Neutrophil (primary cell): Measurements from ENCODE around the gene MRPL21.

ENCODE experiments used
- H3K27ac ChIP-seq: fragments of 200-600 bp; sonication (generic); 2 replicates; pipeline ENCODE4 v1.5.1; 2016; ENCODE audit warnings: mild to moderate bottlenecking, moderate library complexity
- H3K27me3 ChIP-seq: fragments of 200-600 bp; sonication (generic); 2 replicates; pipeline ENCODE4 v1.6.0; 2016; ENCODE audit warnings: mild to moderate bottlenecking
- H3K36me3 ChIP-seq: fragments of 200-600 bp; sonication (generic); 2 replicates; pipeline ENCODE4 v1.5.1; 2017
- H3K4me1 ChIP-seq, 2 experiments: fragments of 200-600 bp in 1 of 2; sonication (generic) in 1 of 2; 1 replicate in 1 of 2; 2 replicates in 1 of 2; pipeline versions ENCODE4 v1.5.1 to v1.6.1; 2013 to 2016; ENCODE audit warnings: low read depth in 1 of 2, low read length in 1 of 2, mild to moderate bottlenecking in 1 of 2, moderate library complexity in 1 of 2; ENCODE audit not compliant: control insufficient read depth in 1 of 2, insufficient read depth in 1 of 2
- H3K4me3 ChIP-seq, 2 experiments: fragments of 200-600 bp in 1 of 2; sonication (generic) in 1 of 2; 1 replicate in 1 of 2; 2 replicates in 1 of 2; pipeline ENCODE4 v1.5.1; 2013 to 2016; ENCODE audit warnings: low read depth in 1 of 2, low read length in 1 of 2, mild to moderate bottlenecking in 1 of 2, moderate library complexity in 1 of 2
- H3K9me3 ChIP-seq: fragments of 200-600 bp; sonication (generic); 2 replicates; pipeline ENCODE4 v1.5.1; 2016
- TF ChIP-seq, protein P1 (sequence below): fragments of 200-600 bp; sonication (generic); IDR thresholded peaks from 2 replicates; pipeline ENCODE4 v1.5.1; 2016; ENCODE audit warnings: antibody characterized with exemption

MRPL21 gene

DNA sequence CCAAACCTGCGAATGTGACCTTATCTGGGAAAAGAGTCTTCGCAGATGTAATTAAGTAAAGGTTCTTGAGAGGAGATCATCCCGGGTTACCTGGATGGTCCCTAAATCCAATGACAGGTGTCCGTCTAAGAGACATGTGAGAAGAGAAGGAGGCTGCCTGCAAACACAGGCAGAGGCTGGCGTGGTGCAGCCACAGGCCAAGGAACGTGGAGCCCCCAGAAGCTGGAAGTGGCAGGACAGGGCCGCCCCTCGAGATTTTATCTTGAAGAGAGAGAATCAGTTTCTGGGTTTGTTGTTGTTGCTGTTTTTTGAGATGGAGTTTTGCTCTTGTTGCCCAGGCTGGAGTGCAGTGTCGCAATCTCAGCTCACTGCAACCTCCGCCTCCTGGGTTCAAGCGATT is 43.5 kb upstream of the MRPL21 start:
- TF ChIP-seq, protein P1, sequence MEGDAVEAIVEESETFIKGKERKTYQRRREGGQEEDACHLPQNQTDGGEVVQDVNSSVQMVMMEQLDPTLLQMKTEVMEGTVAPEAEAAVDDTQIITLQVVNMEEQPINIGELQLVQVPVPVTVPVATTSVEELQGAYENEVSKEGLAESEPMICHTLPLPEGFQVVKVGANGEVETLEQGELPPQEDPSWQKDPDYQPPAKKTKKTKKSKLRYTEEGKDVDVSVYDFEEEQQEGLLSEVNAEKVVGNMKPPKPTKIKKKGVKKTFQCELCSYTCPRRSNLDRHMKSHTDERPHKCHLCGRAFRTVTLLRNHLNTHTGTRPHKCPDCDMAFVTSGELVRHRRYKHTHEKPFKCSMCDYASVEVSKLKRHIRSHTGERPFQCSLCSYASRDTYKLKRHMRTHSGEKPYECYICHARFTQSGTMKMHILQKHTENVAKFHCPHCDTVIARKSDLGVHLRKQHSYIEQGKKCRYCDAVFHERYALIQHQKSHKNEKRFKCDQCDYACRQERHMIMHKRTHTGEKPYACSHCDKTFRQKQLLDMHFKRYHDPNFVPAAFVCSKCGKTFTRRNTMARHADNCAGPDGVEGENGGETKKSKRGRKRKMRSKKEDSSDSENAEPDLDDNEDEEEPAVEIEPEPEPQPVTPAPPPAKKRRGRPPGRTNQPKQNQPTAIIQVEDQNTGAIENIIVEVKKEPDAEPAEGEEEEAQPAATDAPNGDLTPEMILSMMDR: no peak
- Histone ChIP-seq H3K4me1 (no peaks in the 10 kb centered on the region), H3K9me3 (no peaks in the 10 kb centered on the region), H3K4me3 (no peak overlapping the region), H3K27ac (no peak overlapping the region), H3K27me3 (no peaks in the 10 kb centered on the region), H3K36me3 (peaks cover 1% of the 10 kb centered on the region)

DNA sequence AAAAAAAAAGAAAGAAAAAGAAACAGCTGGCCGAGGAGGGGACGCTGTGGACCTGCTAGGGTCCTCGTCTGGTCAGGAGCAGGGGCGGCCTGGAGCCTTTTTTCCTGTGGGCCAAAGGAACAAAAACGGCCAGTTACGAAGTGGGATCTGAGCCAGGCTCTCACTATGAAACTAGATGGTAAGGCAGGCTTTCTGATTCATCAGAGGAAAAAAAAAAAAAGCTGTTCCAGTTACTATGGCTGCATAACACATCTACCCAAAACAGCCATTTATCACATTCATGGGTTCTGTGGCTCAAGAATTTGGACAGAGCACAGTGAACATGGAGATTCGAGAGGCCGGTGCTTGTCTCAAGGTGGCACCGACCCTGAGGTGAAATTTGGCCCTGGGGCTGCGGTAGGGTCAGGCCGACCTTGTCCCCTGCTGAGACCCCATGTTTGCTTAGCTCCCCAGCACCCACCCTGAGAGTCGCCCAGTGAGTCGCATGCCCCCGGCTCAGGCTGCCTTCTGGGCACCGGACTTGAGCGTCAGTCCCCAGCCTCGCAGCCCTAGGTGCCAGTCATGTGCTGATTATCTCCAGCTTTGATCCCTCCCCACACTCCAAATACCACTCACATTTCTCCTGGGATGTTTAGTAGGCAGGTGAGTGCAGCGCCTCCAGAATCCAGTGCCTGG is 42.9 kb upstream of the MRPL21 start:
- Histone ChIP-seq H3K9me3 (no peaks in the 10 kb centered on the region), H3K27ac (no peak overlapping the region), H3K4me1 (no peaks in the 10 kb centered on the region), H3K36me3 (peaks cover 7% of the 10 kb centered on the region), H3K27me3 (no peaks in the 10 kb centered on the region), H3K4me3 (no peak overlapping the region)
- TF ChIP-seq, protein P1: no peak

DNA sequence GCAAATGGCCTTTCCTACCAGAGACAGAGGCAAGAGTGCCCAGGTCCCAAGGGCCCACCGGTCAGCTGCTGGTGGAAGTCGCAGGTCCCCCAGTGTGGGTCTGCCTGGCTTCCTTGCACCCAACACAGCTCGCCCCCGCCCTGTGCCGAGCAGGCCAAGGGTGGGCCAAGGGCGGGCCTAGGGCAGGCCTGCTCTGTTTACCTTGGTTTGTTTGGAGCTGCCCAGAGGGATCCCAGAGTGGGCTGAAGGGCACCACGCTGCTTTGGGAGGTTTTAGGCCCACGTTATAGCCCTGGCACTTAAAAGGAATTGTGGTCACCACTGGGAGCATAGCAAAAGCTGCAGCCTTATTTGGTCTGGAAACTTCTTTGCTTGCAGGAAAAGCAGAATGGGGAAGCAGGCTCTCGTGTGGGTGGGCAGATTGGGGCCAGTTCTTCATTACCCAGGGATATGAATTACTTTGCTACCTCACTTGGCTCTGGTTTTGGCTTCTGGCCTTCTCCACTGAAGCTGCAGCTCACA is 39.2 kb upstream of the MRPL21 start:
- Histone ChIP-seq H3K27ac (no peak overlapping the region), H3K27me3 (no peaks in the 10 kb centered on the region), H3K9me3 (no peaks in the 10 kb centered on the region), H3K4me3 (no peak overlapping the region), H3K36me3 (peaks cover 43% of the 10 kb centered on the region), H3K4me1 (no peaks in the 10 kb centered on the region)
- TF ChIP-seq, protein P1: no peak

DNA sequence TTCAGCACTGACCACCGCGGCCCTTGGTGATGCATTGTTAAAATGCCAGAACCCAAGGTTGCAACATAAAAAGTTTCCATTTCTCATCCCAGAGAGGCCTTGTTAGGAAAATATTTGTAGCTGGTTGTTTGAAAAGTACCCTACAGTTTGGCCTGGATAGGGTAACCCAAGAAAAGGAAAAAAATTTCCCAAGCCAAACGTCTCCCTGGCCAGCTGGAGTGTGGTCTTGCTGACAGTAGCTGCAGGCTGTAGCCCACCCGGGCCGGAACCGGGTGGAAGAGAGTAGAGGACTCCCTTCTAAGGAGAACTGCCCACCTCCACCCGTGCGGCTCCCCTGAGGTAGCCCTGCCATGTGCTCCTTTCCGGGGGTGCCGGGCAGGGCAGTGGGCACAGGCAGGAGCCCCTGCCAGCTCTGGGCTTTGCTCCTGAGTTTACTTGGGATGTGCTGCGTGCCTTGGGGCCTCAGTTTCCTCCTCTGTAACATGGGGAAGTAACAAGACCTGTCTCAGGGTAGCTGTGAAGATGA is 38.5 kb upstream of the MRPL21 start:
- H3K9me3 ChIP-seq: no peaks in the 10 kb centered on the region
- no peaks in the 10 kb centered on the region for H3K4me1 ChIP-seq
- no peak overlapping the region for H3K4me3 ChIP-seq
- H3K27me3 ChIP-seq: no peaks in the 10 kb centered on the region
- no peak overlapping the region for H3K27ac ChIP-seq
- TF ChIP-seq, protein P1: no peak
- H3K36me3 ChIP-seq: peaks cover 49% of the 10 kb centered on the region

DNA sequence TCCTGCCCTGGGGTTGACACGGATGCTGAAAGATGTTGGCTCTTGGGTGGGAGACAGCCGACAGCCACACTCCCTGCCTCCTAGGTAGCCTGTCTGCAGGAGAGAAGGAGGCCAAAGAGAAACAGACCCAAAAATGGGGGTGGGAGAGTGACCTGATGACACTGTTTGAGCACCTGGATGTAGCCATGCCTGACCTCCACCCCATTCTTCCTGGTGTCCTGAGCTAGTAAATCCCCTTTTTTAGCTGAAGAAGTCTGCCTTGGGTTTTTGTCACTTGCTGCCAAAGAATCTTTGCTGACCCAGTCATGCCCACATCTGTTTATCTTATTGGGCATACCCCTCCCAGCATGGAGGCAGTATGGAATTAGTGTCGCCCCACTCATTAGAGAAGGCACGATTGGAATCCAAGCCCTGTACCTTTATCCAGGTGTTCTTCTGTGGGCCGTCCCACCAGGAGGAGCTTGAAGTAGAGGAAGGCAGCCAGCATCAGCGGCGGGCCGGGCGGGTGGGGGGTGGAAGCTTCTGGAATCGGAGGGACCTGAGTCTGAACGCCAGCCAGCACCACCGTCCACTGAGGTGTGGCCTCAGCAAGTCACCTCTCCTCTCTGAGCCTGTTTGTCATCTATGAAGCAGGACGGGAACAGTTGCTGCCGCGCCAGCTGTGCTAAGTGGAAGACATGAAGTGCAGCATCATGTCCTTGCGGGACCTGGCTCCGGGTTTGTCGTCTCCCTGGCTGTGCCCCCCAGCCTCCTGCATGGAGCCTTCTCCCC is 37.9 kb upstream of the MRPL21 start:
- H3K4me1 ChIP-seq: no peaks in the 10 kb centered on the region
- peaks cover 56% of the 10 kb centered on the region for H3K36me3 ChIP-seq
- H3K4me3 ChIP-seq: no peak overlapping the region
- no peak overlapping the region for H3K27ac ChIP-seq
- H3K9me3 ChIP-seq: no peaks in the 10 kb centered on the region
- H3K27me3 ChIP-seq: no peaks in the 10 kb centered on the region
- TF ChIP-seq, protein P1: no peak
